Measurements from ENCODE around the gene MEIS1.
"Not testable (repeated sequence)": the region's sequence is repeated elsewhere in the genome, so short reads cannot be mapped to it uniquely, and the experiment has no call there.

Gene MEIS1

GRCh38 chr2:66434679-66435548 lies at the start of gene MEIS1:
MEIS1 (plus strand) TSS chr2:66435125; CDS start chr2:66435857, 732 bp downstream.
- Mint-ChIP-seq H3K4me1 (peaks cover 28% of the 10 kb centered on the region), H3K36me3 (peaks cover 5% of the 10 kb centered on the region), H3K27ac (peak within 1 kb of the TSS; percentile 43), H3K9me3 (no peaks in the 10 kb centered on the region), H3K27me3 (peaks cover 94% of the 10 kb centered on the region), H3K4me3 (peak within 1 kb of the TSS; percentile 74)
- DNase-seq = peak; percentile 56
- CTCF ChIA-PET = no interaction called here

DNA sequence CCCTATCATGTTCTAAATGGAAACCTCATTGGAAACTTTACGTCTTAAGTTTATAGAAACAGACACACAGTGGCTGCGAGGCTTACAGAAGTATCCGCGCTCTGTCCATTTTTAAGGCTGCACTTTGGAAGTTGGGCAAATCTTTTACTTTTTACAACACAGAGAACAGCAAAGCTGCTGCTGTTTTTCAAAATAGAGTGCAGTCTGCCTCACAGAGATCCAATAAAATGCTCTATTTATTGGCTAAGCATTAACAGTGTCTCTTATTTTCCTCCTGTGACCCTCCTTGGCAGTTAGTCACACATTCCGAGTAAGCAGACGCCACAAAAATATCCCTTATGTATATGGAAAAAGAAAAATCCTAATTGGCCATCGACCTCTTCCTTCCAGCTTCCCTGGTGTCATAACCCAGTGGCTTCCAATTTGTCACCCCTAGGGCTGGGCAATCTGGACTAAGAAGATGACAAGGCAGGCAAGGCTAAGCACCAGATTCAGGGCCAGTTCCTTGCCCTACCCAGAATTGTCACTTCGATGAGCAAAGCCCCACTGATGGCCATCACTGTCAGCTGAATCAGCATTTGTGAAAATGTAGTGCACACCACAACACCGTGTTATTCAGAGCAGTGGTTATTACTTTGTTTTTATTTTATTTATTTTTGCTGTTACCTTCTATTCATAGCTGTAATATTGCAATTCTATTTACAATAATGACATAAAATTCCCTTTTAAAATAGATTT lies 47.7 kb upstream of the MEIS1 start:
- H3K4me1 Mint-ChIP-seq = no peaks in the 10 kb centered on the region
- CTCF ChIA-PET = no interaction called here
- no peaks in the 10 kb centered on the region for H3K36me3 Mint-ChIP-seq
- H3K27ac Mint-ChIP-seq = no peak overlapping the region
- DNase-seq = no peak
- no peak overlapping the region for H3K4me3 Mint-ChIP-seq
- peaks cover 5% of the 10 kb centered on the region for H3K9me3 Mint-ChIP-seq
- no peaks in the 10 kb centered on the region for H3K27me3 Mint-ChIP-seq

GRCh38 chr2:66389651-66390131 lies 45.2 kb upstream of the MEIS1 start:
- no peaks in the 10 kb centered on the region for H3K27me3 Mint-ChIP-seq
- no peak for DNase-seq

DNA sequence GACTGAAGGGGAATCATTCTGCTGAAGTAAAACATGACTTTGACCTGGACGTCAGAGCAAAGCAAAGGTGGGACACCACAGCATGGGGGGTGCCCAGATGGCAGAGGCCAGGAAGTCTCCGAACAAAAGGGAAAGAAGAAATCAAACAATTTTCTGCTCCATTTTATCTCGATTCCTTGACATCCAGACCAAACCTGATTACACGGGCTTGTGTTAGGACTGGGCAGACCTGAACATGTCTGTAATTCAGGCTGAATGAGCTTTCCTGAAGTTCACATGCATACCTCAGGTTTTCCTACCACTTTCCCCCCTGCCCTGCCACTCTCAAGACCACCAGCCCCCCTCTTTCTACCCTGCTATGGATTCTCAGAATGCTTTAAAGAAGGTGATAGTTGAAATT lies 44.8 kb upstream of the MEIS1 start:
- peaks cover 5% of the 10 kb centered on the region for H3K9me3 Mint-ChIP-seq
- H3K4me1 Mint-ChIP-seq = no peaks in the 10 kb centered on the region
- H3K27ac Mint-ChIP-seq = no peak overlapping the region
- H3K36me3 Mint-ChIP-seq = no peaks in the 10 kb centered on the region
- no peak overlapping the region for H3K4me3 Mint-ChIP-seq
- CTCF ChIA-PET = no interaction called here
- no peak for DNase-seq
- H3K27me3 Mint-ChIP-seq = no peaks in the 10 kb centered on the region

More at GRCh38 chr2:66389651-66390131, 45.2 kb upstream of the MEIS1 start:
- no peaks in the 10 kb centered on the region for H3K36me3 Mint-ChIP-seq
- no peak overlapping the region for H3K27ac Mint-ChIP-seq
- no peak overlapping the region for H3K4me3 Mint-ChIP-seq
- no peaks in the 10 kb centered on the region for H3K4me1 Mint-ChIP-seq
- H3K9me3 Mint-ChIP-seq = peaks cover 5% of the 10 kb centered on the region
- CTCF ChIA-PET = no interaction called here

- H3K36me3 Mint-ChIP-seq = no peaks in the 10 kb centered on the region
- H3K4me1 Mint-ChIP-seq = no peaks in the 10 kb centered on the region
- H3K27ac Mint-ChIP-seq = no peak overlapping the region
- peaks cover 5% of the 10 kb centered on the region for H3K9me3 Mint-ChIP-seq
- H3K4me3 Mint-ChIP-seq = no peak overlapping the region
- CTCF ChIA-PET = no interaction called here
- H3K27me3 Mint-ChIP-seq = no peaks in the 10 kb centered on the region
- no peak for DNase-seq
These were observed 44.1 kb upstream of the MEIS1 start for GRCh38 chr2:66390811-66391210.

DNA sequence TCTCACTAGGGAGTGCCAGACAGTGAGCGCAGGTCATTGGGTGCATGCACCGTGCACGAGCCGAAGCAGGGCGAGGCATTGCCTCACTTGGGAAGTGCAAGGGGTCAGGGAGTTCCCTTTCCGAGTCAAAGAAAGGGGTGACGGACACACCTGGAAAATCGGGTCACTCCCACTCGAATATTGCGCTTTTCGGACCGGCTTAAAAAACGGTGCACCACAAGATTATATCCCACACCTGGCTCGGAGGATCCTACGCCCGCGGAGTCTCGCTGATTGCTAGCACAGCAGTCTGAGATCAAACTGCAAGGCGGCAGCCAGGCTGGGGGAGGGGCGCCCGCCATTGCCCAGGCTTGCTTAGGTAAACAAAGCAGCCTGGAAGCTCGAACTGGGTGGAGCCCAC lies 43.7 kb upstream of the MEIS1 start:
- H3K4me1 Mint-ChIP-seq, H3K9me3 Mint-ChIP-seq, DNase-seq, H3K36me3 Mint-ChIP-seq, H3K27ac Mint-ChIP-seq, H3K4me3 Mint-ChIP-seq, CTCF ChIA-PET, H3K27me3 Mint-ChIP-seq: not testable (repeated sequence)

DNA sequence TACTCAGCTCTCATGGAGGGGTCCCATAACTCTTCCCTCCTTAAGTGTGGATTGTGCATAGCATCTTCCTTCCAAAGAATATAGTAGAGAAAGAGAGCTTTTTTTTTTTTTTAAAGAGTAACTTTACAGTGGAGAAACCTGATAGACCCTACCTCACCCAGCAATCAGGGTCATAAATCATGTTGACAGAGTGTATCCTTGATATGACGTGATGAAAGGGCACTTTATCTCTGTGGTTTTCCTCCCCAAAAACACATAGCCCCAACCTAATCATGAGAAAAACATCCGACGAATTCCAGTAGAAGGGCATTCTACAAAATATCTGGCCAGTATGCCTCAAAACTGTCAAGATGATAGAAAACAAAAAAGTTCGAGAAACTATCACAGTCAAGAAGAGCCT lies 29.5 kb upstream of the MEIS1 start:
- CTCF ChIA-PET = no interaction called here
- H3K36me3 Mint-ChIP-seq = no peaks in the 10 kb centered on the region

GRCh38 chr2:66408905-66409304 lies 26.0 kb upstream of the MEIS1 start:
- Mint-ChIP-seq H3K27ac (no peak overlapping the region), H3K4me3 (no peak overlapping the region), H3K4me1 (no peaks in the 10 kb centered on the region), H3K27me3 (no peaks in the 10 kb centered on the region), H3K9me3 (peaks cover 2% of the 10 kb centered on the region), H3K36me3 (no peaks in the 10 kb centered on the region)
- DNase-seq = no peak
- CTCF ChIA-PET = no interaction called here

More for the DNA sequence above, 29.5 kb upstream of the MEIS1 start:
- Mint-ChIP-seq H3K27ac (no peak overlapping the region), H3K9me3 (peaks cover 4% of the 10 kb centered on the region), H3K4me1 (no peaks in the 10 kb centered on the region), H3K27me3 (no peaks in the 10 kb centered on the region), H3K4me3 (no peak overlapping the region)
- no peak for DNase-seq

- H3K9me3 Mint-ChIP-seq = no peaks in the 10 kb centered on the region
These were observed 22.1 kb upstream of the MEIS1 start for GRCh38 chr2:66412874-66413273.

DNA sequence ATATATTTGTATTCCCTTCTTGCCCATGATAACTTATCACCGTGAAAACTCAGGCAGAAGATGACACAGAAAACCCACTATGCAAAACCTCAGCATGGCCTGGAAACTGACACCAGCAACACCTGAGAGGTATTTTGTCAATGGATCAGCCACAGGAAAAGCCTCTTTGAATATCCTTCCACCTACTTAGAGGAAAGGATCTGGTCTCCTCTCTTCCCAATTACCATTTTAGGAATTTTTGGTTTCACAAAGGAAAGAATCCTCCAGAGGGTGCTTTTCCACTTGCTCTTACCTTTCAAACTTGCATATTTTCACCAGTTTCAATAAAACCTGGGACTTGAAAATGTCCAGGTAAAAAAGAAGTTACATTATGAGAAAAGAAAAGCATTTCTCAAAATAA lies 20.0 kb upstream of the MEIS1 start:
- no peaks in the 10 kb centered on the region for H3K9me3 Mint-ChIP-seq
- no peak for DNase-seq
- no peaks in the 10 kb centered on the region for H3K27me3 Mint-ChIP-seq
- H3K36me3 Mint-ChIP-seq = no peaks in the 10 kb centered on the region
- H3K4me1 Mint-ChIP-seq = no peaks in the 10 kb centered on the region
- CTCF ChIA-PET = no interaction called here
- no peak overlapping the region for H3K4me3 Mint-ChIP-seq
- H3K27ac Mint-ChIP-seq = no peak overlapping the region

More at GRCh38 chr2:66412874-66413273, 22.1 kb upstream of the MEIS1 start:
- CTCF ChIA-PET = no interaction called here
- no peak for DNase-seq
- Mint-ChIP-seq H3K27me3 (no peaks in the 10 kb centered on the region), H3K4me1 (no peaks in the 10 kb centered on the region), H3K36me3 (no peaks in the 10 kb centered on the region), H3K27ac (no peak overlapping the region), H3K4me3 (no peak overlapping the region)

DNA sequence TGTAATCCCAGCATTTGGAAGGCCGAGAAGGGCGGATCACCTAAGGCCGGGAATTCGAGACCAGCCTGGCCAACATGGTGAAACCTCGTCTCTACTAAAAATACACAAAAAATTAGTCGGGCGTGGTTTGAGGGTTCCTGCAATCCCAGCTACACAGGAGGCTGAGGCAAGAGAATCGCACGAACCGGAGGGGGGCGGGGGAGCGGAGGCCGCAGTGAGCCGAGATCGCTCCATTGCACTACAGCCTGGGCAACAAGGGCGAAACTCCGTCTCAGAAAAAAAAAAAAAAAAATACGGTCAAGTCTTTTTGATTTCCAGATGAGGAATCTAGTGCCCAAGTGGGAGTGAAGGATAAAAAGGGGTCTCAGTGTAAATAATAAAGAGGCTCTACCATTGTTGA lies 16.5 kb upstream of the MEIS1 start:
- DNase-seq = no peak
- CTCF ChIA-PET = interaction anchor here (0.7 kb wide), 2 partner anchors 10 to 1562 kb away, joined by 3 read pairs; no protein-coding TSS in a partner anchor
- Mint-ChIP-seq H3K9me3 (no peaks in the 10 kb centered on the region), H3K27ac (no peak overlapping the region), H3K4me1 (no peaks in the 10 kb centered on the region), H3K4me3 (no peak overlapping the region), H3K36me3 (no peaks in the 10 kb centered on the region), H3K27me3 (no peaks in the 10 kb centered on the region)

DNA sequence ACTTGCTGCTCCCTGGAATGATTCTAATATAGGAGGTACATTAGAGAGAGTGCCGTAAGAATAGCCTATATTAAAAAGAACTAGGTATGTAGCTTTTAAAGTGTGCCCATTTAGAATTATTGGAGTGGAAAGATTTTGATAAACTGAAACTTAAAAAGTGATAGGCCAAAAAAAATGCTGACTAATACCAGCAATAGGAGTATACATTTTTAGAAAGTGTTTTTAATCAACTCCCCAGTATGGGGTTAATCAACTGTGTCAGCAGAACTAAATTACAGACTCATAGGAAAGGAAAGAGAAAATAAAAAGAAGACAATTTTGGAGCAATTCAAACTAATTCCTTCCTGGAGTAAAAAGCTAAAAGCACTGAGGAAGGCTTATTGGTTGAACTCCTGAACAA lies 13.3 kb upstream of the MEIS1 start:
- Mint-ChIP-seq H3K4me1 (no peaks in the 10 kb centered on the region), H3K27ac (no peak overlapping the region), H3K9me3 (no peaks in the 10 kb centered on the region), H3K27me3 (peaks cover 22% of the 10 kb centered on the region), H3K36me3 (no peaks in the 10 kb centered on the region), H3K4me3 (no peak overlapping the region)
- CTCF ChIA-PET = no interaction called here
- DNase-seq = no peak

DNA sequence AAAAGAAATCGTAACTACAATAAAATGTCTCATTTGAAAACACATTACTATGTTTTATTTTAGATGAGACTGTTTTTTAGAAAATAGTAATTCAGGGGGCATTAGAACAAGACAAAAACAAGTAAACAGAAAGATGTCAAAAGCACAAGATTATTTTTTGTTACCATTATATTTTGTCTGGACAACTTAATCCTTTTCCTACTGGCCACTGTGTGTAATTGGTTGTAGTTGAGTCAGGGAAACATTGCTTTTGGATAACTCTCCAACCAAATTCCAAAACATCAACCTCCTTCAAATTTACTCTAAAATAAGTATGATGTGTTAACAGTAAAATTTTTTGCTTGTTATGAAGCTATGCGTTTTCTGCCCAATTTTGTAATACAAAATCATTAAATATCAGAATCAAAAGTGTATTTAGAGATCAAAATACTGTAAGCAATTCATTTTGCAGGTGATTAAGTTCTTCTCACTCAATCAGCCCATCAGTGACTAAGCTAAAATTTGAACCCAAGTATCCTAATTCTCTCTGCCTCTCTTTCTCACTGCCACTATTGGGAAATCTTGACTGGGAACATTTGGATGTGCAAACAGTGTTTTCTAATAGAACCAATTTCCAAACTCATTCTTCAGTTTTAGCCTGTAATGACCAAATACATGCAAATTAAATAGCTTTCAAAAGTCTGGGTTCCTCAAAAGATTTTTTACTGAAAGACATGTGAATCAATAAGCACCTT lies 11.4 kb upstream of the MEIS1 start:
- Mint-ChIP-seq H3K27me3 (peaks cover 32% of the 10 kb centered on the region), H3K36me3 (no peaks in the 10 kb centered on the region), H3K4me1 (no peaks in the 10 kb centered on the region), H3K27ac (no peak overlapping the region), H3K4me3 (no peak overlapping the region), H3K9me3 (no peaks in the 10 kb centered on the region)
- CTCF ChIA-PET = no interaction called here
- DNase-seq = no peak

Data from activated naive CD4-positive, alpha-beta T cell treated with anti-CD3 and anti-CD28 coated beads, Interleukin-2, amount 10 ng/mL, durations not matched to agents 7 days and 5 days (primary cell).